ENCODE data around the gene THOP1.

Gene THOP1

GRCh38 chr19:2762783-2763496, 22.4 kb upstream of the THOP1 start:
- no peak for FAIRE-seq

GRCh38 chr19:2763687-2764086, 21.6 kb upstream of the THOP1 start:
- no peak for FAIRE-seq

- FAIRE-seq = no peak
Measured at GRCh38 chr19:2764945-2765344, 20.4 kb upstream of the THOP1 start.

GRCh38 chr19:2765376-2765775, 19.9 kb upstream of the THOP1 start:
- no peak for FAIRE-seq

GRCh38 chr19:2766594-2767372, 18.5 kb upstream of the THOP1 start:
- no peak for FAIRE-seq

- no peak for FAIRE-seq
Measured at GRCh38 chr19:2767688-2768087, 17.6 kb upstream of the THOP1 start.

GRCh38 chr19:2768365-2769132, 16.8 kb upstream of the THOP1 start:
- no peak for FAIRE-seq

- no peak for FAIRE-seq
Measured at GRCh38 chr19:2769218-2769617, 16.1 kb upstream of the THOP1 start.

- FAIRE-seq = no peak
Measured at GRCh38 chr19:2770055-2771013, 15.0 kb upstream of the THOP1 start.

- FAIRE-seq = no peak
Measured at GRCh38 chr19:2771786-2772674, 13.3 kb upstream of the THOP1 start.

GRCh38 chr19:2774083-2774679, 11.1 kb upstream of the THOP1 start:
- FAIRE-seq = no peak

GRCh38 chr19:2774953-2775555, 10.2 kb upstream of the THOP1 start:
- no peak for FAIRE-seq

GRCh38 chr19:2775556-2776430, 9.5 kb upstream of the THOP1 start:
- FAIRE-seq = no peak

GRCh38 chr19:2777952-2778683, 7.2 kb upstream of the THOP1 start:
- no peak for FAIRE-seq

GRCh38 chr19:2779121-2779740, 6.1 kb upstream of the THOP1 start:
- FAIRE-seq = no peak

- no peak for FAIRE-seq
Measured at GRCh38 chr19:2780284-2780683, 5.0 kb upstream of the THOP1 start.

- no peak for FAIRE-seq
Measured at GRCh38 chr19:2782329-2782935, 2.9 kb upstream of the THOP1 start.
